Fibroblast of skin of left quadriceps (primary cell): ENCODE measurements around the gene PSG5.
"Not testable (repeated sequence)": the region's sequence is repeated elsewhere in the genome, so short reads cannot be mapped to it uniquely, and the experiment has no call there.

Source experiments
- DNase-seq, 2 experiments: peaks; one replicate each; pipeline ENCODE4 v3.0.0-alpha.2; 2013; ENCODE audit warnings: low read depth in 2 of 2

Gene PSG5

GRCh38 chr19:43188092-43188491 is 1.8 kb upstream of the PSG5 start:
- DNase-seq, result not testable (repeated sequence)

GRCh38 chr19:43181869-43182771 is 4.2 kb downstream of the PSG5 start:
- peak; percentile 24 to 33 for DNase-seq

DNA sequence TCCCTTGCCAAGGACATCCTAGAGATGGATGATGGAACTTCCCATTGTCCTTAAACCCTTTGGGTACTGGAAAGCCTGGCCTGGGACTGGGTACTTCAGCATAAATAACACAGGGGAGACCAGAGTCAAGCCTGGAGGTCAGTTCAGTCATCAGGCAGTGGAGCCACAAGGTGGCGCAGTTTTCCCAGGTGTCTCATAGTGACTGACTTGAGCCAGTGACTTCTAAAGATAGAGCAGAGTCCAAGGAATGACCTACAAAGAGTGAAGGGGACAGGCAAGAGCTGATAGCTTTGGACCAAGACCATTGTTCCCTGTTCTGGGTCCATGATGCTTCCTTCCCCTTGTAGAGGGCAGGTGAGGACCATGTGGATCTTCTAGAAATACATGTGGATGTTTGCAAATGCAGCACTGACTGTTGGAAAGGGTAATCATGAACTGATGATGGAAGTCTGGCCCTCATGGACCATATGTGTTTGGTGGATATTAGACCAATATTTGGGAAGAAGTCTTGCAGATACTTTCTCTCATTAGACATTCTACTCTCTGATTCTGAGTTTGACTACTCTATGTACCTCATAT is 6.7 kb downstream of the PSG5 start:
- DNase-seq, result not testable (repeated sequence)

DNA sequence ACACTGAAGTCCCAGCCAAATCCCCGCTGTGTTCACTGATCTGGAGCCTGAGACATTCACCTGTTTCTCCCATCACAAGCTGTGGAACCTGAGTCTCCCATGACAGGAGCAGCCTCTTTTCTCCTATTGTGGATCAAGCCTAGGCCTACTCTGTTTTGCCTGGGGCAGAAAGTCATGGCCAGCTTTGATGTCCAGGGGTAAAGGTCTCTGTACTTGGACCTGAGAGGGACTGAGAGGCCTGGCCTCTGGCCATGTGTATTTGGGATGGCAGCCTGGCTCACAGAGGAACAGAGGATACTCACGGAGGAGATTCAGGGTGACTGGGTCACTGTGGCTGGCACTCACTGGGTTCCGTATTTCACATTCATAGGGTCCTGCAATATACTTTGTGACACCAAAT is 7.8 kb downstream of the PSG5 start:
- DNase-seq, result not testable (repeated sequence)

- DNase-seq, result not testable (repeated sequence)
Measured at GRCh38 chr19:43165906-43166305, 20.4 kb downstream of the PSG5 start.

DNA sequence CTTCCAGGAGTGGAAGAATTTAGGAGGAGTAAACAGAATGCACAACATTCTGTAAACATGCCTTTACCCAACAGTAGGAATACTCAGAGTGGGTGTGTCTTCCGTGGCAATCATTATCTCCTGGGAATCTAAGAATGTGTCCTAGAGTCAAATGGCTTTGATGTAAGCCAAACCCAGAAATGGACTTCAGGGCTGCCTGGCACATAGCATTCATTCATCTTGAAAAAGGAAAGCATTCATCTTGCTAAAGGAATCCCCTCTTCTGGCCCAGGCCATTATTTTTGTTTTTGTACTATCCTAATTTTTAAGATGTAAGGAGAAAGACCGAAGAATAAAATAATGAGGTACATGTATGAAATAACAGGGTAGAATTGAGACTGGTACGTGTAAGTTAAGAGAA is 23.2 kb downstream of the PSG5 start:
- not testable (repeated sequence) for DNase-seq

DNA sequence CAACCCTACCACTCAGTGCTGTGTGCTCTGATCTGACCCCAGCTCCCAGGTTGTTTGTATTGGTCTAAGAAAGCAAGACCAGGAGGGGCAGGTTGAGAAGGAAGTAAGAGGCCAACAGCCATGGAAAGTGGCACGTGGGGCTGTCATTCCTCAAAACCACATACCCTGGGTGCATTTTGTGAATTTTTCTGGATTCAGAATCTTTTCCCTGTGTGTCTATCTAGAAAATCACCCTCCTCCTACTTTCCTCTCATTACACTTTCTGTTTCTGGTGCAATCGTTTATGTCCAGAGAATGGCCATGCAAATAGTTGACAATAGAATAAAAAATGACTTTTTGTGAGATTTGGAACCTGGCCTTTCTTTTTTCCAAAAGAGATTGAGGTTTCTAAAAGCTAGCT is 24.1 kb downstream of the PSG5 start:
- not testable (repeated sequence) for DNase-seq

- no peak for DNase-seq
Measured at GRCh38 chr19:43152214-43152613, 34.1 kb downstream of the PSG5 start.

DNA sequence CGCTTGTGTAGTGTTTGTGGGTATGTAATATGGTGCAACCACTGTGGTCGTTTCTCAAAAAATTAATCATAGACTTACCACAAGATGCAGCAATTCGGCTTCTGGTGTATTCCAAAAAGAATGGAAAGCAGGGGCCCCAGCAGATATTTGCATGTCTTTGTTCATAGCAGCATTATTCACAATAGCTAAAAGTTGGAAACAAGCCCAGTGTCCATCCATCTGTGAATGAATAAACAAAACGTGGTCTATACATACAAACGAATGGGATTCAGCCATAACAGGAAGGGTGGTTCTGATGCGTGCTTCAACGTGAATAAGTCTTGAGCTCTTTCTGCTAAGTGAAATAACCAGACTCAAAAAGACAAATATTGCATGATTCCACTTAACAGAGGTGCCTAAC is 36.5 kb downstream of the PSG5 start:
- DNase-seq, result not testable (repeated sequence)

- DNase-seq, result no peak
Measured at GRCh38 chr19:43148233-43148632, 38.1 kb downstream of the PSG5 start.

GRCh38 chr19:43141763-43142162 is 44.6 kb downstream of the PSG5 start:
- DNase-seq, result not testable (repeated sequence)

GRCh38 chr19:43132696-43133095 is 53.6 kb downstream of the PSG5 start:
- DNase-seq, result no peak

DNA sequence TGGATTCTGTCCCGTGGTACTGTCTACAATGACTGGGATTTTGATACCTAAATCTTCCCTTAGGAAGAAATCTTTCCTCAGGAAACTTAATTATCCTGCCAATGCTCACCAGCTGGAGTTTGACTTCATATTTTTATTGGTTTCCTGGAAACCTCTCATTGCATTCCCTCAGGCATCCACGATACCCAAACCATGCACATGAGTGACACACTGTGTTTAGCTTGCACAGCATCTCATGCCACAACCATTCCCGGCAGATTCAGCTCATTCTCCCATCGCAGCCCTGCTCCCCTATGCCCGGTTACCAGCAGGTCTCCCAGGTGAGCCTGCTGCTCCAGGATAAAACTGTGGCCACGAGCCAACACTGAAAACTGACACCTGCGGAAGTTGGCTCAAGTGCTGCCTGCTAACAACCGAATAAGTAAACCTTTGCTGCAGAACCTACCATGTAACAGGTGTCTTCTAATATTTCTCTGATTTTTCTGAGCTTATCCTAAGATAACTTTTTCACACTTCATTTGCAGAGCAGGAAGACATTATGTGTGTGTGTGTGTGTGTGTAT is 55.0 kb downstream of the PSG5 start:
- DNase-seq, result not testable (repeated sequence)

DNA sequence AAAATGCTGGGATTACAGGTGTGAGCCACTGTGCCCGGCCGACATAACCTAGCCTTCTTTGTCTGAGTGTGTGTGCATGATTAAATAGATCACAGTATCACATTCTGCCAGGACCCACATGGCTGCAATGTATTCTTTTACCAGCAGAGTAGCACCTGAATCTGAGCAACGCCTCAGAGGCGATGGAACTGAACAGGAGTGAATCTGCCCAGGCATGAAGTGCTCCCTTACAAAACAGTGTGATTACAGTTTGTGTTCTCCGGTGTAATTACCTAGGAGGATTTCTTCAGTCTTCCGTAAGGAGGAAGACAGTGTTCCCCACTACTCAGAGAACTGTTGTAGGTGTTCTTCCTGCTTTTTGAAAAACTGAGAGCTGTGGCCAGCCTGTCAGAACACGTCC is 57.1 kb downstream of the PSG5 start:
- not testable (repeated sequence) for DNase-seq

- DNase-seq, result peak; percentile 68 to 69
Measured at GRCh38 chr19:43127336-43127735, 59.0 kb downstream of the PSG5 start.

- DNase-seq, result no peak
Measured at GRCh38 chr19:43126720-43127119, 59.6 kb downstream of the PSG5 start.

- no peak for DNase-seq
Measured at GRCh38 chr19:43124360-43124759, 62.0 kb downstream of the PSG5 start.

- DNase-seq, result peak; percentile 22 to 30
Measured at GRCh38 chr19:43120433-43121026, 65.8 kb downstream of the PSG5 start.

- not testable (repeated sequence) for DNase-seq
Measured at GRCh38 chr19:43119526-43119925, 66.8 kb downstream of the PSG5 start.
